Ureter (tissue), 1 donor: Measurements from ENCODE around the gene RAC3. TPM values are rescaled to one million over a fixed set of nuclear protein-coding genes. Genes with fewer than 3 reads are reported as not detected.

ENCODE experiments used
- DNase-seq: peaks from one replicate; pipeline ENCODE4 v3.0.0-alpha.2; 2020; ENCODE audit warnings: low spot score
- total RNA-seq: library from RNA; stranded (reverse); gene quantifications from one replicate; pipeline ENCODE4 v1.2.4, GENCODE V29; 2023
- donor health status: DM: yes; HTN: yes; CAD: no.

RAC3 gene
- total RNA-seq, 1 donor from 2014 or later, result 5.0 TPM

GRCh38 chr17:82055965-82056728, 24.7 kb downstream of the RAC3 start:
- no peak for DNase-seq

- no peak for DNase-seq
These were observed 25.5 kb downstream of the RAC3 start for GRCh38 chr17:82056729-82057621.

DNA sequence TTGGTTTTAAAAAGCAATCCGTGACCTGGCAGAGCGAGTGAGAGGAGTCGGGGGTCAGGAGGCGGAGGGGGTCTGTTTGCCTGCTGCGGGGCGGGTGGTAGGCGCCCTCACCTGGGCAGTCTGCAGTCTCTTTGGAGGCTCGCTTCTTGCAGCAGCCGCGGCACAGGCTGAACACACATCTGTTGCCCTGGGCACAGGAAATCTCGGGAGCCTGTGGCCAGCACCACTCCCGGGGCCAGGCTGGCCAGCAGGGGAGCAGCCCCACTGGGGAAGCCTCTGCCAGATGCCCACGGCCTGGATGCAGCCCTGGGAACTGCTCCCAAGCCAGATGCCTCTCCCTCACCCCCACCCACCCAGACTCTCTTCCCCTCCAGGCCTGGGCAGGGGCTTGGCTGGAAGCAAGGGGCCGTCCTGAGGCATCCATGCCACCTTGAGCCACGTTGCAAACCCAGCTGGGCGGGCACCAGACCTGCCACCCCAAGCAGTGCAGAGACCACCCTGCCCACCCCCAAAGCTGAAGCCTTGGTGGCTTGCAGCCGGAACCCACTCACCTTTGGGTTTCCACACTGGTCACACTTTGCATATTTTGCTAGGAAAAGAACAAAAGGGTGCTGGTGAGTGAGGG, 26.9 kb downstream of the RAC3 start:
- no peak for DNase-seq

DNA sequence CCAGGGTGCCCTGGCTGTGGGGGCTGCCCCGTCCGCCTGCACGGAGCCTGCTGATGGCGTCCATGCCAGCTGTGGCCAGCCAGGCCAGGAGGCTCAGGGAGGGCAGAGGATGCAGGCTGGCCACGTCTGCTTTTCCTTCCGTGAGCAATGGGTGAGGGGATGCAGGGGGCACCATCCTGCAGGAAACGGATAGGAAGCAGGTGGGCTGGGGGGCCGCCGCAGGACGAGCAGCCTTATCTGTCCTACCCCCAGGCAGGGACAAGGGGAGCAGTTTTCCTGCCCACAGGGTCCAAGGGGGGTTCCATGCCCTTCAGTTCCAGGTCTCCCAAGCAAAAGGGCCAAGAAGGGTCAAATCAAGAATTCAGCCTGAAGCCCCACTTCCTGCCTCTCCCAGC, 27.4 kb downstream of the RAC3 start:
- DNase-seq, result no peak

GRCh38 chr17:82059272-82060000, 28.0 kb downstream of the RAC3 start:
- DNase-seq, result no peak

DNA sequence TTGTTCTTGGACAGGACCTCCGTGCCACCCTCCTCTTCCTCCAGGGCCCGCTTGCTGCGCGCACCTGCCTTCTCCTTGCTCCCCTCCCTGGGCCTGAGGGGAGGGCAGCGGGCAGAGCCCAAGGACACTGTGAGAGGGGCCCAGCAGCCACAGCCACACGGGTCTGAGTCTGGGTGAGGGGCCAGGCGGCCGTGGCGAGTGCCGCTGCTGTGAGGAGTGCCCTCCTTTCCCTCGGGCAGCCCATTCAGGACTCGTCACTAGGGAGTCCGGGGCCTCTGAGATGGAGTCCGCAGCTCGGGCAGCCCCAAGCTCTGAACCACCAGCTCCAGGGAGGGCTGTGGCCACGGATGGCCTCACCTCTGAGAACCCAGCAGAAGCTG, 28.5 kb downstream of the RAC3 start:
- no peak for DNase-seq

GRCh38 chr17:82060614-82061013, 29.1 kb downstream of the RAC3 start:
- DNase-seq, result no peak

DNA sequence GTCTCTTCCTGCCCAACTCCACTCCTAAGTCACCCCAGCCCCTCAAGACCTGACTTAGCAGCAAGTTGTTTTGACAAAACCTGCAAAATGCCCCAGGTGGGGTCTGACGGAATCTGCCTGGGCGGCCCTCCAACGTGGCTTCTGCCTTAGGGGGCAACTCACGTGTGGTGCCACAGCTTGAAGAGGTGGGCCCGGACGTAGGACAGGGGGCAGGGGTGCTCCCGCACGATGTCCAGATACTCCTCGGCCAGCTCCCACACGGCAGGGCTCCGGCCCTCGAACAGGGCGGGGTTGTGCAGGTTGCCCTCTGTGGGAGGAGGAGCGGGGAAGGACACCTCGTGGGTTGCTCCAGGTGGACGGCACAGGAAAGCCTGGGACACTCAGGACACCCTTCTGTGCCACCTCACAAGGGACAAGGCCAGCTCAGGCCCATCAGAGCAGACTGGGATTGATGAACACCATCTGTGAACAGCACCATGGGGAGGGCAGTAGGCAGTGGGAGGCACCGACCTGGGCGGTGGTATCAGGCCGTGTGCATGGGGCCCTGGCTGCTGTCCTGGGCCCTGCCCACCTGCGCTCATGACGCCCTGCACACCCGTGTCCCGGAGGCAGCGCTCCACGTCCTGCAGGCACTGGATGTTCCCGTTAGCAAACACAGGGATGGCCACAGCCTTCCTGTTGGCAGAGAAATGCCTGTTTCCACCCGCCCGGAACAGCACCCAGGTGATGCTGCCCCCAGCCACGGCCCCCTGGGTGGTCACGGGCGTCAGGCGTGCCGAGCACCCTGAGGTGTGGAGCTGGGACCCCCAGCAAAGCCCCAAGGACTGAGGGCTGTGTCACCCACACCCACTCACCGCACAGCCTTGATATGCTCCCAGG, 29.8 kb downstream of the RAC3 start:
- DNase-seq, result no peak

DNA sequence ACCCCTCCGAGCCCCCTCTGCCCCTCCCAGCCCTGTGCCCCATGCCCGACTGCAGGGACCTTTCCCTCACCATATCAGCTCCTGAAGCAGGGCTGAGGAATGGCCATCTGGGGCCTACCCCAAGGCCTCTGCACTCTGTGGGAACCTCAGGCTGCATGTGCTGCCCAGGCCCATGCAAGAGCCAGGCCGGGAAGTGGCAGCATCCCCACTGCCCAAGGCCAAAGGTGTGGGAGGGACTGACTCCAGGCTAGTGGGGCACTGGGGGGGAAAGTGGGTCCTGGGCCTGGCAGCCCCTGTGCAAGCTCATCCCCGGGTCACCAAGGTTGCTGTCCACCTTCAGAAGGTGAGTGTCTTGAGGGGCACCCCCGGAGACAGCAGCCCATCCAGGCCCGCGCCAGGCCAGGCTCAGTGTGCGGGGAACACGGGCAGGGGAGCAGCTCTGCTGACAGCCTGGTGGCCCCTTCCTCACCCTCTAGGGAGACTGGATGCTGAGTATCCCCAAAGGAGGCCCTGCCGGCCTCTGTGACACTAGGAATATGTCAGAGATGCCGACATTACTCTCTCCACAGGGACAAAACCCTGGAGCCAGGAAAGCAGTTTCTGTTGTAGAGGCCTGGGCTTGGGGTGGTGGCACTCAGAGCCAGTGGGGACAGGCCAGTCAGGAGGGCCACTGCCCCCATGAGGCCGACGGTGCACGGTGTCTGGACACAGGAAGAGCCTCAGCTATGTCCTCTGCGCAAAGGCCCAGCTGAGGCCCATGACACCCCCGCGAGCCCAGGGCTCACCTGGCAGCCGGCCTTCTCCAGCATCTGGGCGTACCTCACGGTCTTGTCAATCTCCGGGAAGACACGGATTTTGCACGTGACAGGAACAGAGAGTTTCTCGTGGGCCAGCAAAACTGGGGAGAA, 30.9 kb downstream of the RAC3 start:
- no peak for DNase-seq

DNA sequence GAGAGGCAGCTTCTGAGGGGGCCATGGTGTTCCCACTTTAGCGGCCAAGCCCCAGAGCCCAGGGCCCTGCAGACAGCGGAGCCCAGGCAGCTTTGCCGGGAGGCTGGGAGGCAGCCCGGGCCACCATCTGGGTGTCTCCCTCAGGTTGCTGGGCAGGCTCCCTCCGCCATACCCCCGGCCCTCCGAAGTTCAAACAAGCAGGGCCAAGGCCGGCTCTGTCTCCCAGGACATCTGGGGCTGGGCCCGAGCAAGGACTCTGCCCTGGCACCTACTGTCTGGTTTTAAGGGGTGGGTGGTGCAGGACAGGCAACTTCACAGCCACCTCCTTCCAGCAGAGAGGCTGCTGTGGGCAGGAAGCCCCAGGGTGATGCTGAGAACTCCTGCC, 31.5 kb downstream of the RAC3 start:
- no peak for DNase-seq

DNA sequence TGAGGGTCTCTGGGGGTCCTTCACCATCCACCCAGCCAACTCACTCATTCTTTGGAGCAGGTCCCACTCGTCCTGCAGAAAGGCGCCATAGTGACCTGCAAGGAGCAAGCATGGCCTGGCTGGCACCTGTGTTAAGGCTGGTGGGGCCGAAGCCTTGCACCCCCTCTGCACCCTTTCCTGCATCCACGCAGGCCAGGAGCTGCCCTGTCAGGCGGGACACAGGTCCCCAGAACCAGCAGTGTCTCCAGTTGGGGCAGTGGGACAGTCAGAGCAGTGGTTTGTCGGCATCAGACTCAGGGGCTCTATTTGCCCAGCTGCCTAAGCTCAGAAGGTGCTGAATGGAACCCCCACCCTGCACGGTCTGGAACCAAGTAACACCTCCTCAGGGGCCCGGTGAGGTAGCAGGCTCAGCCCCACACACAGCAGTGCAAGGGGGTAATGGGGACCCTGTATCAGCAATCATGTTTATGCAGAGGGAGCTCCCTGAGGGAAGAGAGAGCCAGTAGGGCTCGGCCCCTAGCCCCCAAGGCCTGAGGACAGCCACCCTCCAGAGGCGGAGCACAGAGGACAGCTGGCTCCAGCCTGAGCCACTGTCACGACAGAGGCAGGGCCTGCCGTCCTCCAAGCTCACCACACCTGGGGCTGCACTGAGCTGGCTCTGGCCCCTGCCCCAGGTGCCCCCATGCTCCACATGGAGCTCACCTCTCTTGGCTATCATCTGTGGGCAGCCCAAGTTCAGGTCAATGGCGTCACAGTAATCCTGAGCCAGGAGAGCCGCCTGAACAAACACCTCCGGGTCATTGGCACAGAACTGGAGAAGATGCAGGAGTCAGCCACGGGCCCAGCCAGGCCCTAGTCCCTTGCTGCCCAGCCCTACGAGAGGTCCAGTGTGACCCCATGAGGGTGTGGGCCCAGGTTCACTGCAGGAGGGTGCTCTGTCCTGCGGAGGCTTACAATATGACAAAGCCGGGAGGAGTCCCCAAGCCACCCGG, 32.2 kb downstream of the RAC3 start:
- no peak for DNase-seq

DNA sequence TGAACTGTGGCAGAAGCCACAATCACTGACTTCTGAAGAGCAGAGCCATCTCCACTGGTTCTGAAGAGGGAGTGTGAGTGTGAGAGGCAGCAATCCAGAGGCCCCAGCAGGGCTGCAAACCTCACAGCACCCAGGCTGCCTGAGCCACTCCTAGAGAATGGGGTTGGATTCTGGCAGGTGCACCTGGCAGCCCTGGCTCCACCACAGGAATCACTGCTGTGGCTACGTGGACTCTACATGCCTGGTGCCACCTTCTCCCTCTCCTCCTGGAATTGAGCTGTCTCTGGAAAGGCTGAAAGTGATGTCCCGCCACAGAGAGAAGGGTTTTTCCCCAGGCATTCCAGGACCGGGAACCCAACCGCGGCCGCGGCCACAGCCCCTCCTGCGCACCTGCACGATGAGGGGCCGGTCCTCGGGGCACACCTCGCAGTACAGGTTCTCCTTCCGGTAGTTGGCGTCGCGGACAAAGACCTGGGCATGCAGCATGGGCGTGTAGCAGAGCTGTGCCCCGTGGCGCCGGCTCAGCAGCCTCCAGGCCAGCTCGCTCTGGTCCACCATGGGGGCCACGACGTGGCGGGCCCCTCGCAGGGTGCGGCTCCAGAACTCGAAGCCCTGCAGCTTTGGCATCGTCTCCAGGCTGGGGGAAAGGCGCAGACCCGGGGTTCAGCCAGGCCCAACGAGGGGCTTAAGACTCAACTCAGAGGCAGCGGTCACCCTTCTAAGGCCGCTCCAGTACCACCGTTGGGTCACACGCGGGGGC, 33.1 kb downstream of the RAC3 start:
- DNase-seq, result no peak

- no peak for DNase-seq
These were observed 33.7 kb downstream of the RAC3 start for GRCh38 chr17:82065193-82065637.

DNA sequence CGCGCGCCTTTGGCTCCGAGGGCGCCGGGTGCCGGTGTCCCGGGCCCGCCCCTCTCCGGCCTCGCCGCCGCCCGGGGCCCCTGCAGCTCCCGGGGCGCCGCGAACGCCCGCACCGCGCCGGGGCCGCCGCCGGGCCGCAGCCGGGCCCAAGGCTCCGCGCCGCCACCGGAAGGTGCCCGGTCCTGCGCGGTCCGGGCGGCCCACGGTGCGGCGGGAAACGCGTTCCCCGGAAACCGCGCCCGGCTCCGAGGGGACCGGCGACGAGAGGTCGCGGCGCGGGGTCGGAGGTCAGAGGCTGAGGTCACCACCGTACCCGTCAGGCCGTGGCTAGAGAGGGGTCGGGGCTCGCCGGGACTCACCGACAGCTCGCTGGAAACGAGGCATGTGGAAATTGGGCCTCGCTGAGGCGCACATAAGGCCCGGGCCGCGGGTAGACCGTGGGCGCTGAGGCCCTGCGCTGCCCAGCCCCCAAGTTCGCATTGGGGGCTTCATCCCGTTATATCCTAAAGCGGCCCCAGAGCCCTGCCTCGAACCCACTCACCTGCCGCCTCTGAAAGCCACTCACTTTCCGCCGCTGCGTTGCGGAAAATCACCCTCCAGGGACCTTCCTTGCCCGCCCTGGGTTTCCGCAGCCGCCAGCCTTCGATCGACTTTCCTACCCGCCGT, 34.3 kb downstream of the RAC3 start, which contains the start of gene DUS1L:
Gene DUS1L (minus strand): TSS at position 167 of the 666 bp plus-strand sequence. CDS start 745 bp downstream, outside the sequence.
- DNase-seq, result no peak

- DNase-seq, result no peak
These were observed 39.1 kb downstream of the RAC3 start for GRCh38 chr17:82070611-82071010.

- DNase-seq, result no peak
These were observed 41.3 kb downstream of the RAC3 start for GRCh38 chr17:82072827-82073226.

DNA sequence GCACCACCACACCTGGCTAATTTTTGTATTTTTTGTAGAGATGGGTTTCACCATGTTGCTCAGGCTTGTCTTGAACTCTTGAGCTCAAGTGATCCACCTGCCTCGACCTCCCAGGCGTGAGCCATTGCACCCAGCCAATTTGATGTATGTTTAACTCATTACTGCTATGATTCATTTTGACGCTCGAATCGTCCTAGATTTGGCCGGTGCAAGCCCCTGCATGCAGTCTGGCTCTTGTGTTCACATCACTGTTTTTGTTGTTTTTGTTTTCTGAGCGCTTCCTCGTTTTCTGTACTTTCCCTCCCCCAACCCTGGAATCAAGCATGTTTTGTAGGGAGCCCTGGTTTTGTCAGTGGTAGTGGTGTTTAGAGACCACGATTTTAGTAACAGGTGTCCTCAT, 42.0 kb downstream of the RAC3 start:
- DNase-seq, result no peak
